GM23338 (cell line): ENCODE data around the gene NAXE. TPM values are rescaled to one million over a fixed set of nuclear protein-coding genes. Genes with fewer than 3 reads are reported as not detected.

Experiments used
- ATAC-seq: fragments of 200-7000 bp; cut with Tn5 transposase; 3 replicates; pipeline ENCODE4 v1.9.1; 2020
- DNase-seq: peaks from one replicate; pipeline ENCODE4 v3.0.0-alpha.2; 2015; ENCODE audit warnings: low spot score
- H2AFZ ChIP-seq: fragments of 200-600 bp; sonication (generic); 2 replicates; pipeline ENCODE4 v1.8.0; 2016; ENCODE audit warnings: antibody characterized with exemption, mild to moderate bottlenecking, moderate library complexity
- H3F3A ChIP-seq: fragments of 200-600 bp; sonication (generic); replicated peaks from 2 replicates; pipeline ENCODE4 v1.8.0; 2017; ENCODE audit warnings: antibody characterized with exemption, mixed run types, low read depth
- H3K27ac ChIP-seq: fragments of 200-600 bp; sonication (generic); 2 replicates; pipeline ENCODE4 v1.6.1; 2016; ENCODE audit warnings: low read depth
- H3K27me3 ChIP-seq: fragments of 200-600 bp; sonication (generic); 2 replicates; pipeline ENCODE4 v1.8.0; 2016; ENCODE audit warnings: mild to moderate bottlenecking, mixed run types, moderate library complexity; ENCODE audit not compliant: insufficient read depth
- H3K36me3 ChIP-seq: fragments of 200-600 bp; sonication (generic); 2 replicates; pipeline ENCODE4 v1.8.0; 2016; ENCODE audit warnings: mild to moderate bottlenecking; ENCODE audit not compliant: insufficient read depth
- H3K4me1 ChIP-seq: fragments of 200-600 bp; sonication (generic); 2 replicates; pipeline ENCODE4 v1.8.0; 2016; ENCODE audit warnings: mild to moderate bottlenecking, moderate library complexity; ENCODE audit not compliant: insufficient read depth
- H3K4me2 ChIP-seq: fragments of 200-600 bp; sonication (generic); 2 replicates; pipeline ENCODE4 v1.7.1; 2017; ENCODE audit warnings: mixed run types
- H3K4me3 ChIP-seq: fragments of 200-600 bp; sonication (generic); 2 replicates; pipeline ENCODE4 v1.6.1; 2016; ENCODE audit warnings: mixed run types
- H3K79me2 ChIP-seq: fragments of 200-600 bp; sonication (generic); replicated peaks from 2 replicates; pipeline ENCODE4 v1.8.0; 2017; ENCODE audit warnings: mild to moderate bottlenecking; ENCODE audit not compliant: insufficient read depth
- H3K9me2 ChIP-seq: fragments of 200-600 bp; sonication (generic); 2 replicates; pipeline ENCODE4 v1.8.0; 2017; ENCODE audit not compliant: insufficient read depth
- H4K20me1 ChIP-seq: fragments of 200-600 bp; sonication (generic); replicated peaks from 2 replicates; pipeline ENCODE4 v1.8.0; 2017; ENCODE audit warnings: mild to moderate bottlenecking; ENCODE audit not compliant: insufficient read depth
- H3K27ac Mint-ChIP-seq: 2 replicates; pipeline ENCODE4 v1.8.0; 2020; ENCODE audit warnings: inconsistent platforms, mild to moderate bottlenecking, moderate library complexity, mixed read lengths
- H3K27me3 Mint-ChIP-seq: 3 replicates; pipeline ENCODE4 v1.8.0; 2022; ENCODE audit warnings: low read depth, mild to moderate bottlenecking, moderate library complexity, mixed read lengths, inconsistent platforms; ENCODE audit not compliant: insufficient read depth, poor library complexity
- H3K36me3 Mint-ChIP-seq: 3 replicates; pipeline ENCODE4 v1.8.0; 2021; ENCODE audit warnings: low read depth, mild to moderate bottlenecking, inconsistent platforms, moderate library complexity, mixed read lengths
- H3K4me1 Mint-ChIP-seq: 3 replicates; pipeline ENCODE4 v1.8.0; 2020; ENCODE audit warnings: mild to moderate bottlenecking, inconsistent platforms, mixed read lengths
- H3K4me3 Mint-ChIP-seq: 3 replicates; pipeline ENCODE4 v1.8.0; 2021; ENCODE audit warnings: moderate library complexity, mild to moderate bottlenecking, inconsistent platforms, mixed read lengths
- H3K9me3 Mint-ChIP-seq: 3 replicates; pipeline ENCODE4 v1.8.0; 2020; ENCODE audit warnings: moderate library complexity, mild to moderate bottlenecking, inconsistent platforms, mixed read lengths
- CREB1 ChIP-seq: fragments of 250-450 bp; sonication (Bioruptor Pico); IDR thresholded peaks from 2 replicates; pipeline ENCODE4 v1.5.0; 2020; ENCODE audit warnings: low read depth, mild to moderate bottlenecking, moderate library complexity
- EZH2 ChIP-seq: fragments of 200-600 bp; sonication (generic); IDR thresholded peaks from one replicate; pipeline ENCODE4 v1.8.0; 2017; ENCODE audit warnings: antibody characterized with exemption, mild to moderate bottlenecking, low read depth; ENCODE audit not compliant: unreplicated experiment
- REST ChIP-seq: IDR thresholded peaks from one replicate; pipeline ENCODE4 v1.6.1; 2018; ENCODE audit warnings: antibody characterized with exemption; ENCODE audit not compliant: unreplicated experiment
- STAT1 ChIP-seq: IDR thresholded peaks from one replicate; pipeline ENCODE4 v1.6.1; 2016; ENCODE audit warnings: antibody characterized with exemption; ENCODE audit not compliant: unreplicated experiment
- ZNF331 ChIP-seq: fragments of 250-450 bp; sonication (Bioruptor Pico); IDR thresholded peaks from 2 replicates; pipeline ENCODE4 v1.5.0; 2020; ENCODE audit warnings: low read depth, mild to moderate bottlenecking, moderate library complexity
- ZNF462 ChIP-seq: fragments of 250-450 bp; sonication (Bioruptor Pico); IDR thresholded peaks from 2 replicates; pipeline ENCODE4 v1.5.0; 2020; ENCODE audit warnings: mild to moderate bottlenecking, moderate library complexity
- polyA plus RNA-seq: library from polyadenylated mRNA; unstranded; fragments of >200 nt; fragmentation: Nextera tagmentation; extraction: Ambion mirVana; gene quantifications from 2 replicates; pipeline ENCODE4 v1.2.1, GENCODE V29; 2016
- total RNA-seq: library from RNA; depleted of rRNA; stranded (reverse); fragments of >200 nt; shearing (Covaris generic); gene quantifications from 2 replicates; pipeline ENCODE4 v1.2.3, GENCODE V29; 2014

NAXE gene
- total and polyA plus RNA-seq, 2 experiments from 2014 or later: 82.1 to 87.5 TPM

- Histone ChIP-seq H3K4me2 (no peak overlapping the region), H4K20me1 (no peaks in the 10 kb centered on the region; the same call in 1 of the 2 replicates), H3K4me1 (peaks cover 13% of the 10 kb centered on the region), H3K36me3 (no peaks in the 10 kb centered on the region), H3K4me3 (no peak overlapping the region), H3K79me2 (no peaks in the 10 kb centered on the region), H2AFZ (no peak overlapping the region), H3F3A (0 out of 2 replicates have a peak, but pooled peaks cover 12% of the 10 kb centered on the region), H3K9me2 (no peaks in the 10 kb centered on the region), H3K27ac (no peak overlapping the region), H3K27me3 (peaks cover 77% of the 10 kb centered on the region)
- TF ChIP-seq STAT1 (no peak), CREB1 (CRISPR knock-in tag) (no peak), REST (no peak), ZNF462 (CRISPR knock-in tag) (no peak), EZH2 (no peak), ZNF331 (CRISPR knock-in tag) (no peak)
- Mint-ChIP-seq H3K9me3 (no peaks in the 10 kb centered on the region), H3K4me1 (peaks cover 36% of the 10 kb centered on the region), H3K27me3 (peaks cover 57% of the 10 kb centered on the region), H3K4me3 (no peak overlapping the region), H3K27ac (no peak overlapping the region), H3K36me3 (no peaks in the 10 kb centered on the region)
- DNase-seq (no peak), ATAC-seq (no peak)
Observed at GRCh38 chr1:156639601-156640101, 48.1 kb downstream of the NAXE start.
